ENCODE results near the gene SLC5A6.
"Not testable (repeated sequence)": the region's sequence is repeated elsewhere in the genome, so short reads cannot be mapped to it uniquely, and the experiment has no call there.

Gene SLC5A6

GRCh38 chr2:27205206-27205605 lies 6.9 kb downstream of the SLC5A6 start:
- no peak for DNase-seq (ENCODE audit: low read depth in 2 of 2)

GRCh38 chr2:27204566-27204965 lies 7.5 kb downstream of the SLC5A6 start:
- no peak for DNase-seq (ENCODE audit: low read depth in 2 of 2)

DNA sequence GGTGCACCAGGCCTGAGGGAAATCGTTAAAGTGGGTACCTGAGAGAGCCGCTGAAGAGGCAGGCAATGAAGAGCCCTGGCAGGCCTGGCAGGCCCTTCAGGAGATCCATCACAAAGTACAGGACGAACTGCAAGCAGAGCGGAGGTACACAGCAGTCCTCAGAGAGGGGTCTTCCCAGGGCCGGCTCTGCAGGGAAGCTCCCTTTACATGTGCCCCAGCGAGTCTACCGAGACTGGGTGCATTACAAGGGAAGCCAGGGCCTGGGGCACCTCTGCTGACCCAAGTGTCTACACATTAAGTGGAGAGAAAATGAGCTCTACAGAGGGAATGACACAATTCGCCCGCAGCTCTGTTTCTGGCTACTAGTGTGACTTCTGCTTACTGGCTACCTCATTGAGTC lies 8.3 kb downstream of the SLC5A6 start:
- no peak for DNase-seq (ENCODE audit: low read depth in 2 of 2)

- DNase-seq (ENCODE audit: low read depth in 2 of 2), result no peak
Observed at GRCh38 chr2:27202854-27203253, 9.2 kb downstream of the SLC5A6 start.

DNA sequence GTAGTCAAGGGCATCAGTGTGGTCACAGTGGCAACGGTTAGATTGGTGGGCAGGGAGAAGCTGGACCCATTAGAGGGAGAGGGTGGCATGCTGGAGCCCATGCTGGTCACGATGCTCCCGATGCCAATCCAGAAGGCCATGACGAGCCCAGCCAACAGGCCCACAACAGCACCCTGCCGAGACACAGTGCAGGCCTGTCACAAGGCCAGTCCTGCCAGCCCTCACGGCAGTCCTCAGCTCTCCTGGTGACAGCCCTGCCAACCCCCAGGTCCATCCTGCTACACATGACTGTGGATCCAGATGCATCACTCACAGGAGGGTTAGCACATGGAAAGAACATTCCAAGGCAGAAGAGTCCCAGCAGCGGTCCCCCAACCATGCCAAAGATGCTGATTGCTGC lies 10.4 kb downstream of the SLC5A6 start:
- DNase-seq (ENCODE audit: low read depth in 2 of 2), result no peak

DNA sequence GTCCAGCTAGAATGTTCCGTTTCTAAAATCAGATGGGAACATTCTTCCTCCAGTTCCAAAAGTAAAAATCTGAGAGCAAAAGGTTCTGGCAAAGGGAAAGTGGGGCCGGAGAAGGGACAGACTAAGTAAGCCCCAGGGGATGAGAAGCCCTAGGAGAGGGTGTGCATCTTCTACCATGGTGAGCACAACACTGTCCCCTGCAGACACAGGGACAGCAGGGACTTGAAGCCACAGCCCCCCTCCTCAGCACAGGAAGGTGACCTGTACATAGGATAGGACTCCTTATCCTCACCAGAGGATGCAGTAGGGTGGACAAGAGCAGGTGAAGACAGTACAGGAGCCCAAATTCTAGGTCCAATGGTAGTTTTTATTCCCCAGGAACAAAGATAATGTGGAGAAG lies 12.8 kb downstream of the SLC5A6 start:
- no peak for DNase-seq (ENCODE audit: low read depth in 2 of 2)

- no peak for DNase-seq (ENCODE audit: low read depth in 2 of 2)
Observed at GRCh38 chr2:27198627-27199026, 13.4 kb downstream of the SLC5A6 start.

- not testable (repeated sequence) for DNase-seq (ENCODE audit: low read depth in 2 of 2)
Observed at GRCh38 chr2:27198068-27198467, 14.0 kb downstream of the SLC5A6 start.

DNA sequence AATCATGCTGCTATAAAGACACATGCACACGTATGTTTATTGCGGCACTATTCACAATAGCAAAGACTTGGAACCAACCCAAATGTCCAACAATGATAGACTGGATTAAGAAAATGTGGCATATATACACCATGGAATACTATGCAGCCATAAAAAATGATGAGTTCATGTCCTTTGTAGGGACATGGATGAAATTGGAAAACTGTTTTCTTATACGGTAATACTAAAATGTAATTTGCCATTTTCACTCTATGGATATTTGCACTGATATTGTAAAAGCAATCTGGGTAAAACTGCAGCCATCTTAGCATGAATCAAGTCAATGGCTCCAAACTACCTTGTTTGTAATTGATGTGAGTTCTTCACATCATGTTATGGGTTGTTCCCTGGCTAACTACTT lies 16.3 kb downstream of the SLC5A6 start:
- DNase-seq (ENCODE audit: low read depth in 2 of 2), result not testable (repeated sequence)

- no peak for DNase-seq (ENCODE audit: low read depth in 2 of 2)
Observed at GRCh38 chr2:27194538-27195354, 17.3 kb downstream of the SLC5A6 start.

DNA sequence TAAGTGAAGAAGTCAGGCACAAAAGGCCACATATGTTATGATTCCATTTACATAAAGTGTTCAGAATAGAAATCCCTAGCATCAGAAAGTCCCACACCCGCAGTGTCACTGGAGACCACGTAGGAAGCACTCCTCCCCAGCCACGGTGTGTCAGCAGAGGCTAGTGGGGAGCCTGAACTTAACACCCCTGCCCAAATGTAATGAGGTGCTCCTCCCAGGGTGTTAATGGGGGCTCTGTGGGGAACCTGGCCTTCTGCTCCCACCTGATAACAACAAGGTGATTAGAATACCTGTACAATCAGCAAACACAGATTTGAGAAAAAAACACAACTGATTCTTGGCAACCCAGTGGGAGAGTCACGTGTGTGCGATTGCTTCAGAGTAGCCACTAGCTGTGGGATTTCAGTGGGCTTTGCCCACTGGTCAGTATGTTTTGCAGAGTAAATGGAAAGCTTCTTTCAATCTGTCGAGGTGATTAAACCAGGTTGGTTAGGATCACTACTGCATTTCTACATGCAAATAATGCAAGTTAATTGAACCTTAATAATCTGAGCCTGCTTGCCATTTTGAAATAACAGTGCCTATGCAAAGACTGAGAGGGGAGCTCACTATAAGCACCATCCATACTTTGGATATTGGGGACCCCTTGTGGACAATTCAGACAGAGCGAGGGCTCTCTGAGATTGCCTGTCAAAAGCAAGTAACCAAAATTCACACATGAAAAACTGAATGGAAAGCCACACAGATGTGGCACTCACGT lies 20.8 kb downstream of the SLC5A6 start:
- no peak for DNase-seq (ENCODE audit: low read depth in 2 of 2)

DNA sequence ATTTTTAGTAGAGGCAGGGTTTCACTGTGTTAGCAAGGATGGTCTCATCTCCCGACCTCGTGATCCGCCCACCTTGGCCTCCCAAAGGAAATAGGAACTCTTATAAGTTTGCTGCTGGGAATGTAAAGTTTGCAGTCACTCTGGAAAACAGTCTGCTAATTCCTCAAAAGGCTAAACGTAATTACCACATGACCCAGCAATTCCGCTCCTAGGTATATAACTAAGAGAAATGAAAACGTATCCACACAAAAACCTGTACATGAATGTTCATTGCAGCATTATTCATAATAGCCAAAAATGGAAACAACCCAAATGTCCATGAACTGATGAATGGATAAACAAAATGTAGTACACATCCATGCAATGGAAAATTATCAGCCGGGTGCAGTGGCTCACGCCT lies 22.1 kb downstream of the SLC5A6 start:
- DNase-seq (ENCODE audit: low read depth in 2 of 2), result no peak

DNA sequence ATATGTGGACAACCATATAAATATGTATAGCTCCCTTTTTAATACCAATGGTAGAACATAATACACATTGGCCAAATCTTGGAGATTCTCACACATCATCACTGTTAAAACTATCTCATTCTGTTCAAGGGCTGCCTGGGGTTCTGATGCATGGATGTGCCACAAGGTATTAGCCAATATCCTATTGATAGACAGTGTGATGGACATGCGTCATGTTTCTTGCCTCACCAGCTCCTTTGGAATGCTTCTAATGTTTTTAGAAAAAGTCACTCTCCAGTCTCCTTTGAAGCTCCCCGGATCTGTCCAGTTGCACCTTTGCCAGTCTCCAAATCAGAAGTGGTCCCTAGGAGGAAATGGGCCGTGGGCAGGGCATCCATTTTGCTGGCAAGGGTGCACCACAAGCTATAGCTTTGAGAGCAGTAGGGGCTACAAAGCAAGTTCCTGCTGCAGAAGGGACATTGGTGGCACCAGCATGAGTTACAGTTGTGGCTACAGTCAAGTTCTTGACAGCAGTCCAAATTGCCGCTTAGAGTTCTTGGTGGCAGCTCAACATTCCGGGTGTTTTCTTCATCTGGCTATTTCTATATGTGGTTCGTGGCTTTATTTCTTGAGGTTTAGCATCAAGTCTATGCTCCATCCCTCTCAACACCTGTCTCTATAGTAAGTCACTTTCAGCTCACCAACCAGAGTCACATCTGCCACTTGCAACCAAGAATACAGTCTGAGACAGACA lies 25.3 kb downstream of the SLC5A6 start:
- DNase-seq (ENCODE audit: low read depth in 2 of 2), result no peak

DNA sequence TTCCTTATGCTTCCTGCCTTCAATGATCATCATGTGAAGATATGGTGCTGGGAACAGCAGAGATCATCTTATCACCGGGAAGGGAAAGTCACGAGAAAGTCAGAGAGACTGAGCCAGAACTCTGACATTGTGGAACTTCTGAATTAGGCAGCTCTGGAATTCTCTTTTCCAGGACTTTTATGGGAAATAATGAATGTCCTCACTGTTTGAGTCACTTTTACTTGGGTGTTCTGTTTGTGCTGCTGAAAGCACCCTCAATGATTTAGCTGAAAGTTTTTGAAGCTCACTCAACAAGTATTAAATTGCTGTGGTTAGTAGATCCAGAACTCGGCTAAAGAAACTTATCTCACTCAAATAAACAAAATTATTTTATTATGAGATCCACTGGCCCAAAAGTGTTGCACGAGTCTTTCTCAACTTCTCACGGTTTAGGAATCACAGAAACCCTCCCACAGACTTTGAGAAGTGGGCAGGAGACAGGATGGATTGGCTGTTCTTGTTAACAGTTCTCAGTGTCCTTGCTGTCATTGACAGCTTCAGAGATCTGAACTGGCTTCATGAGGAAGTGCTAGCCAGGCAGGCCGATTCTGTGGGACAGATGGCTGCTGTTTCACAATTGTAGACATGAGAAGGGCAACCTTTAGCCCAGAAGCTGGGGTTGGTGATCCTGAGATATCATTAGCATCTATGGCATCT lies 26.6 kb downstream of the SLC5A6 start:
- no peak for DNase-seq (ENCODE audit: low read depth in 2 of 2)

DNA sequence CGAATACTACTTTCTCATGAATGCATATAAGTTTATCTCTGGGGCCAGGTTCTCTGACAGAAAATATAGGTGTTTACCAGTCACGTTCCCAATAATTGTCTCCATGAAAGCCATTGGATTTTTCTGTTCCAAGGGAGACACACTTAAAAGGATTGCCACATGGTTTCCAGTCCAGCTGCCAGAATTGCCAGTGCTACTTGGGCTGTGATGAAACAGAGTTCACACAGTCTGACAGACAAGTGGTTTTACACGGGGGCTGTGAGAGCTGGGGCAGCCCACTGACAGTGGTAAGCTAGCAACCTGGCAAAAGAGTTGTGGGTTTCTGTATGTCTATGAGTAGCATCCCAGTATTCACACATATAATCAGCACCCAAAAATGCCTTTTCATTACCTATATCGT lies 28.0 kb downstream of the SLC5A6 start:
- no peak for DNase-seq (ENCODE audit: low read depth in 2 of 2)

DNA sequence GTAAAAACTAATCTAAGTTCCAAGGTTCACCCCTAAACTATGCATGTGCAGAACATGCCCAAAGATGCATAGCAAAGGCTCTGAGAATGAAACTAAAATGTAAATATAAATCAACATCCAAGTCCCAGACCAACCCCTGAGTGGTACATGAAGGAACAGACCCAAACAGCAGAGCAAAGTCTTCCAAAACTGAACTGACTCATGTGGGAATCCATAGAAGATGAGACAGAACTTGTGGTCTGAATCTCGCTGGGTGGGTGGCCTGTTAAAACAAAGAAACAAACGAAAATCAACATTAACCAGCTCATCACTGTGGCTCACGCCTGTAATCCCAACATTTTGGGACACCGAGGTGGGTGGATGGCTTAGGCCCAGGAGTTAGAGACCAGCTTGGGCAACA lies 29.7 kb downstream of the SLC5A6 start:
- no peak for DNase-seq (ENCODE audit: low read depth in 2 of 2)

GRCh38 chr2:27179344-27180000 lies 32.6 kb downstream of the SLC5A6 start:
- no peak for DNase-seq (ENCODE audit: low read depth in 2 of 2)

GRCh38 chr2:27178469-27178868 lies 33.6 kb downstream of the SLC5A6 start:
- no peak for DNase-seq (ENCODE audit: low read depth in 2 of 2)

DNA sequence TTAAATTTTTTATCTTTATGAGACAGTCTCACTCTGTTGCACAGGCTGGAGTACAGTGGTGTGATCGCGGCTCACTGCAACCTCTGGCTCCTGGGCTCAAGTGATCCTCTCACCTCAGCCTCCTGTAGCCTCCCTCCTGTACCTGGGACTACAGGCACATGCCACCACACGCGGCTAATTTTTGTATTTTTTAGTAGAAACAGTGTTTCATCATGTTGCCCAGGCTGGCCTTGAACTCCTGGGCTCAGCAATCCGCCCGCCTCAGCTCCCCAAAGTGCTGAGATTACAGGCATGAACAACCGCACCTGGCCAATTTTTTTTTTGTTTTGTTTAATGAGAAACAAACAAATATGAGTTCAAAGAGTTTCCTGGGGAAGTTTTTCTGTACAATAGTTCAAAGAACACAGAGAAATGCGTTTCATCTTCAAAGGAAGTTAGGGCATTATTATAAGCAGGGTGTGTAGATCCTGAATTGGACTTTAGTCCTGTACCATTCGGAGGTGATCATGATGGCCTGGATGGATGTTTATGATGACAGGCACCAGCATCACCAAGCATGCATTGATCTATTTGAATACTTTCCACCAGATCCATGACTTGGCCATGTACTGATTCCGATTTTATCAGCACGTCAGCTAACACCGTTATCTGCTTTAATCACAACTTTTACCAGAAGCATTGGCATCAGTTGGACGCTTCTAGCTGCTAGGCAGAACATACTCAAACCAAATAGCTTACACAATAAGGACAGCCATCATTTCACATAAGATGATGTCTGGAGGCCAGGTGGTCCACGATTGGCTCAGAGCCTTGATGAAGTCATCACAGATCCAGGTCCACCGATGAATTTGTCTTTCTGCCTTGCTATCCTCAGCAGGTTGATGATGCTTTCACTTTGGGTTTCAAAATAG lies 34.4 kb downstream of the SLC5A6 start:
- DNase-seq (ENCODE audit: low read depth in 2 of 2), result no peak

GRCh38 chr2:27175781-27176180 lies 36.3 kb downstream of the SLC5A6 start:
- DNase-seq (ENCODE audit: low read depth in 2 of 2), result not testable (repeated sequence)

Measured in stimulated activated CD8-positive, alpha-beta memory T cell treated with anti-CD3 and anti-CD28 coated beads, Interleukin-7, amount 100 ng/mL, for 1 hour (primary cell).